Measurements from ENCODE around the gene KAT2B.

The KAT2B gene

DNA sequence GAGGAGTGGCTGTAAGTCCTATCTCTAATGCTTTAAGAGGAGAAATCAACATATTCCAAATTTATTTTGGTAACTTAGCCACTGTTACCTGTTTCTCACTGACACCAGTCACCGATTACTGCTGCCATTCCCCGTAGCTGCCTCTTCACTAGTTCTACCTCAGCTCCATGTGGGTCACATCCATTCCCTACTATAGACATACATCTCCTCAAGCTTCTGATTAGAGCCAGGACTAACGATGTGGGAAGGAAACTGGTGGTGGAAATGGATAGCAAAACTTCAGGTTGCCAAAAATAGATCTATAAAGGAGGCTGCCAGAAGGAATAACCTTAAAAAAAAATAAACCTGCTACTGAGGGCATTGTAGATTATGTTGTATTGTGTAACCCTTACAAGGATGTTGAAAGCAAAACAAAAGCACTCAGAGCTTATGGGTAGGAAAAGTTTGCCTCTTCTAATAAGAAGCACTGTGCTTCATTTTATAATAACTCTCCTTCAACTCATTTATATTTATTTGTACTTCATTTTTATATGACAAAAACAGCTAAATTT, 56.0 kb downstream of the KAT2B start:
- no peak for DNase-seq (ENCODE audit: low read depth)

DNA sequence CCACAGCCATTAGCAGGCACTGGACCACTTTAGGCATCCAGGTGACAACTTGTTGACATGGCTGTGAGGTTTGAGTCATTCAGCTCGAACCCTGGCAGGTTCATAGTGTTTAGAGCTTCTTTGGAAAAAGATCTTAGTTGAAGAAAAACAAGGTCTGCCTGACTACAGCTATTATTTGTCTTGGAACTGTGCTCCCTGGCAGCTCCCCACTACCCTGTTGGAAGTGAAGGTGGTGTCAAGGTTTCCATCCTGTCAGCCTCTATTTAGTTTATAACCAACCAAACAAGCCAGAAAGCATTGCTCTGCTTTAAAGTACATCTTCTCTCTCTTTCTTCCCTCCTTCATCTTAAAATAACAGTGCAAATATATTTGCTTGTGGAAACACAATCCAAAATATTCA, 56.8 kb downstream of the KAT2B start:
- no peak for DNase-seq (ENCODE audit: low read depth)

DNA sequence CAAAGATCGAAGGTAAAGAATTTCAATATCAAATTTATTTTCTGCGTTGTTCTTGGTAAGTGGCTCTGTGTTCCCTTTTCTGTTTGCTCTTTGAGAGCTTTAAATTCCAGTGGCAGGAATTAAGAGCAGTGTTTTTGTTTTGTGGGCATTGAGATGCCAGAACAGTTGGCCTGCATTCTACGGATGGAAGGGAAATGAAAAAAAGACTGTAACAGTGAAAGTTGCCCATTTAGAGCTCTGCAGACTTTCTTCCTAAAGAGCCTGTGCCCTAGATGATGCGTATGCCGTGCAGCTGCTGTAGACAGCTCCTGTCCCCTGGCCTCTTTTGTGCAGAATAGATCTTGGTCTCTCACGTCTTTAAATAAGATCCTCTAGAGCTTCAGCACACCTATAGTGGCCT, 58.8 kb downstream of the KAT2B start:
- DNase-seq (ENCODE audit: low read depth), result no peak

DNA sequence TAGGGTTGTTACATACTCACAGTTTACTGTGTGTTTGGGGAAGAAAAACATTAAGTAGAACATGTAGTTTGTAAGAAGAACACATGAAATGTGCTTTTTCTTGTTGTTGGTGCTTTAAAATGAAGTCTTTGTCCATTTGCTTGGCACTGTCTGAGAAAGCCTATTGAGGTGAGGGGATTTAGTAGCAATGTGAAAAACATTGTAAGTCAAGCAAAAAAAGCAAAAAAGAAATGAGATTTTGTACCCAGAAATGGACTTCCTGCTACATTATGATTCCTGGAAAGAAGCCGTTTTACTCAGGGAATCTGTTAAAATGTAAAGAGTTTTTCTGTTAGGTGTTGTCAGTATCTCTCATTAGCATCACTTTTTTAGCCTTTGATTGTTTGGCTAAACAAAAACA, 59.9 kb downstream of the KAT2B start:
- DNase-seq (ENCODE audit: low read depth), result no peak

DNA sequence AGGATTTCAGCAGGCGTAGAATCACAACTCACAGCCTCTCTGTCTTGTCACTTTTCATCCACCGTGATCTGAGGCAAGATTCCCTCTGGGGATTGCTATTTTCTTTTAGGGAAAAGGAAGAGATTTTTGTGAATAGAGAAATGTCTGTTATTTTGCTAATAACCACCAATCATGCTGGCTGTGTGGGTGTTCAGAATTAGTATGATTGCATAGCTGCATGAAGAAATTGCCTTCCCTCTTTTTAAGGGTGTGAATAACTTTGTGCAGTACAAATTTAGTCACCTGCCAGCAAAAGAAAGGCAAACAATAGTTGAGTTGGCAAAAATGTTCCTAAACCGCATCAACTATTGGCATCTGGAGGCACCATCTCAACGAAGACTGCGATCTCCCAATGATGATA, 60.8 kb downstream of the KAT2B start:
- no peak for DNase-seq (ENCODE audit: low read depth)

DNA sequence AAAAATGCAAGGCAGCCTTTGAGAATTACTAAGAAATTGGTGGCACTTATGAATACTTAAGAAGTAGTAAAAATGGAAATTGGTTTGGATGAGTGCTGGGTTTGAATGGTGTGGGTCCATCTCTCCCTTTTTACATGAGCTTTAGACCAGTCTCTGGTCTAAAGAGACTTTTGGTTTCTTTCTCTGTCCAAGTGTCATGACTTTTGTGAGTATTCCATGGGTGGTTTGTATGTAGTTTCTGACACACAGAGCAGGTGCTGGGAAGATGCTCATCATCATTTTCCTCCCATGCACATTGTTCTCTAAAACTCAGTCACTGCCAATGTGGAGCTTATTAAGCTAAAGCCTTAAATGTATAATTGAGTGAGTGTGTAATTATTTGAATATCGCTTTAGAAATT, 63.5 kb downstream of the KAT2B start:
- DNase-seq (ENCODE audit: low read depth), result no peak

DNA sequence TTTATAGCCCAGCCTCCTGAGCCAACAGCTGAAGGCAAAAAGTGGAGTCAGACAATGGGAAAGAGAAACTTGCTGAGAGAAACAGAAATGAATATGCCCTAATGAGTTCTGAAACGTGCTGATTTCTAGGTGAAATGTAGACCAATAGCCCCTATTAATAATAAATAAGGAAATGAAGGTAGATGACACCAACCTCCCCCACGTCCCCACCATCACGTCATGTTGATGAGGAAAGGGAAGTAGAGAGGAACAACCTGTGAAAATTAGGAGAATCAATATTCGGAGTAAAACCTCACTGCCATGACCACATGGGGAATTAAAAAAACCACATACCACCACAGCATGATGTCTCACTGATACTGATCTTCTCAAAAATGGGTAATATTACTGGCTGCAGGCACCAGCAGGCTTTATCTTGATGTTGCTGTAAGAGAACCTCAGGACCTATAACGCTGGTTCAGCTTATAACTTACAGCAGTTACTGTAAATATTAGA, 64.0 kb downstream of the KAT2B start:
- peak; percentile 30 for DNase-seq (ENCODE audit: low read depth)

DNA sequence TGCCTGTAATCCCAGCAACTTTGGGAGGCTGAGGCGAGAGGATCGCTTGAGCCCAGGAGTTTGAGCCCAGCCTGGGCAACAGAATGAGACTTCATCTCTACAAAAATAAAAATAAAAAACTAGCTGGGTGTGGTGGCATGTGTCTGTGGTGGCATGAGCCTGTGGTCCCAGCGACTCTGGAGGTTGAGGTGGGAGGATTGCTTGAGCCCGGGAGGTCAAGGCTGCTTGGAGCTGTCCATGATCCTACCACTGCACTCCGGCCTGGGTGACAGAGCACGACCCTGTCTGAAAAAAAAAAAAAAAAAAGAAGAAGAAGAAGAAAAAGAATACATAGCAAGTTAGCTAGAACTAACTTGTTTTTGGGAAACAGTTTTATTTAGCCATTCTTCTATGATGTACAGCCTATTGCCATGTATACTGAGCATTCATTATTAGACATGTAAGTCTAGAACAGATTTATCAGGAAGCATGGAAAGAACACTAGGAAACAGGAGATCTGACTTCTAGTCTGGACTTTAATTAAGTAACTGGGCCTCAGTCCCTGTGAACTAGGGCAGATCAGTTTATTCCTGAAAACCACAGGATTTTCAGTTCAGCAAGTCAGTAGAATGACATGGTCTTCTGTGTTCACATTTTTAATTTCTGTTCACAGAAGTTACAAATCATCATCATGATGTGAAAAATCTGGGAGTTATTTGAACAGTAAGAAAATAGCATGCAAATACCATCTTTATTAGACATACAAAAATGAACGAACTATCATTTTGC, 65.5 kb downstream of the KAT2B start:
- DNase-seq (ENCODE audit: low read depth), result no peak

DNA sequence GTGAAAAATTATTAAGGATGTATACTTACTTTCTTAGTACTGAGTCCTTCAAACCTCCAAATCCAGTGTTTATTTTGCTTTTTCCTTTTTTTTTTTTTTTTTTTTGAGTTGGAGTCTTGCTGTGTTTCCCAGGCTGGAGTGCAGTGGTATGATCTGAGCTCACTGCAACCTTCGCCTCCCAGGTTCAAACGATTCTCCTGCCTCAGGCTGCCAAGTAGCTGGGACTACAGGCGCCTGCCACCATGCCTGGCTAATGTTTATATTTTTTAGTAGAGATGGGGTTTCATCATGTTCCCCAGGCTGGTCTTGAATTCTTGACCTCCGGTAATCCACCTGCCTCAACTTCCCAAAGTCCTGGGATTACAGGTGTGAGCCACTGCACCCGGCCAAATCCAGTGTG, 67.5 kb downstream of the KAT2B start:
- no peak for DNase-seq (ENCODE audit: low read depth)

DNA sequence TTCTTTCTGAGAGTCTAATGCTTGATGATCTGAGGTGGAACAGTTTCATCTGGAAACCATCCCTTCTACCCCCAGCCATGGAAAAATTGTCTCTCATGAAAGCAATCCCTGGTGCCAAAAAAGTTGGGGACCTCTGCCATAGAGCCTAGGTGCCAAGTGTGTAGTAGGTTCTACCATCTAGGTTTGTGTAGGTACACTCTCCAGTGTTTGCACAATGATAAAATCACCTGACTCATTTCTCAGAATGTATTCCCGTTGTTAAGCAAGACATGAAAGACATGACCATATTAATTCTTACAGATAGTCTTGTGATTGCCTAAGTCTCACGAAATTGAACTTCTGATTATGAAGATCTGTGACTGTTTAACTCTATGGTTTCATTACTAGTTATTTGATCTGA, 68.6 kb downstream of the KAT2B start:
- no peak for DNase-seq (ENCODE audit: low read depth)

DNA sequence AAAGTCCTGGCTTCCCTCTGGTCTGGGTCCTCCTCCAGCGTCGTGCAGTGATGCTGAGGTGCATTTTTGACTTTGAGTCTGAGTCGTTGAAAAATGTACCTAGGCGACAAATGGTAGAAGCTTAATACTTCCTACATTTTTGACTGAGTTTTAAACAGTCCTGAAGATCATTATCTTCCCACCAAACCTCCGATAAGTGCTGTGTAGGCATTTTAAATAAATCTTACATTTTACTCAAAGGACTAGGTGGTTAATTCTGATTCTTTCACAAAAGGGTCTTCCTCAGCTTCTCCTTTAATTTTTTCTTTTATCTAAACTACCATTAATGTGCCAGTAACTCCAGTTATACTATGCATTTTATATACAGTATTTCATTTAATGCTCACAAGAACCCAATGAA, 70.6 kb downstream of the KAT2B start:
- no peak for DNase-seq (ENCODE audit: low read depth)

DNA sequence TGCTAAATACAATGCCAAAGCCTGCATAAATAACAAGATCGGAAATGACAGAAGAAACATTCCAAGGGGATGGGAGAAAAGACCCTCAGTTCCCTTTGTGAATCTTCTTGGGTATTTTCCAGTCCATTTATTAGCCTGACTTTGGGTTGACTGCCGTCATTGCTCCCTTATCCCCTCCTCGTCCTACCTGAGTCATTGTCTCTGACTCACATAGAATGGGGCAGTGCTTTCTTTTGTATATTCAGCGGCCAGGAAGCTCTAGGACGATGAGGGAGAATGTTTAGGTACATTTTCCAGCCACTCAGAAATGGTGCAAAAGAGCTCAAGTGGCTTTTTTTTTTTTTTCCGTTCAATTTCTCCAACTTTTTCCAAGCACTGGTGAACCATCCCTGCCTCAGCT, 71.6 kb downstream of the KAT2B start:
- no peak for DNase-seq (ENCODE audit: low read depth)

DNA sequence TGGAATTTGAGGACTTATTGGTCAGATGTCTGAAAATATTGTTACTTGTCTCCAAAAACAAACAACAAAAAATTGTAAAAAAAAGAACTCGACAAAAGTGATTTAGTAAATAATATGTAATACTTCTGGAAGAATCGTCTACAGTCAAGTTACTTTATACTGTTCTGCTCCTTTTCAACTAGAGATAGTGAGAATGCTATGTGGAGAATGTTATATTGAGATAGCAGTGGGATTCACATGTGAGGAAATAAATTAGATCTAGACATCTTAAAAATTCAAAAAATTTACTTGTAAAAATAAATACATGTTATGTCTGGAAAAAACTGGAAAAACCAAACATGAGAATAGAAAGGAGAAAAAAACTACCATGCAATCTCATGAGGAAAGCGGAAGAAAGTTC, 80.8 kb downstream of the KAT2B start:
- no peak for DNase-seq (ENCODE audit: low read depth)

DNA sequence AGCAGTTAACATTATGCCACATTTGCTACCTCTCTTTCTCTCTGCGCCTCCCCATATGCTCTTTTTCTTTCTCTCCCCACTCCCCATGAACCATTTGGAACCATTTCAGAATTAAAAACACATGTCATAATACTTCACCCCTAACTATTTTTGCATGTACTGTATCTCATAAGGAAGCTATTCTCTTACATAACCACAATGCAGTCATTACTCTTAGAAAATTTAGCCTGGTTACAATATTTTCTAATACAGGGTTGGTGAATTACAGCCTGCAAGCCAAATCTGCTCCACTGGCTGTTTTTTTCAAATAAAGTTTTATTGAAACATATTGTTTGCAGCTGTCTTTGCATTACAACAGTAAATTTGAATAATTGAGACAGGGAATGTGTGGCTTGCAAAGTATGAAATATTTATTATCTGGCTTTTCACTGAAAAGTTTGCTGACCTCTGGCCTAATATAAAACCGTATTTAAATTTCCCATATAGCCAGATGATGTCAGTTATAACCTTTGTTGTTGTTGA, 82.9 kb downstream of the KAT2B start:
- no peak for DNase-seq (ENCODE audit: low read depth)

DNA sequence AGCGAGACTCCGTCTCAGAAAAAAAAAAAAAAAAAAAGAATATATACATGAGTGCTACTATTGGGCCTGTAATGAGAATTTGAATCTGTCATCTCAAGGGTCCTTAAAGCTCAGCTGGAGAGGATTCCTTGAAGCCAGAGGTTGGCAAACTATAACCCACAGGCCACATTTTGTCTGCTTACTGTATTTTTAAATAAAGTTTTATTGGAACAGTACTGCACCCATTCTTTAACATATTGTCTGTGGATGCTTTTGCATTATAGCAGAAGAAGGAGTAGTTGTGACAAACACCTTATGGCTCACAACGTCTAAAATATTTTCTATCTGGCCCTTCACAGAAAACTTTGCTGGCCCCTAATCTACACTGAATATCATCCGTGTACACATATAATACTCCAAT, 85.0 kb downstream of the KAT2B start:
- DNase-seq (ENCODE audit: low read depth), result no peak

DNA sequence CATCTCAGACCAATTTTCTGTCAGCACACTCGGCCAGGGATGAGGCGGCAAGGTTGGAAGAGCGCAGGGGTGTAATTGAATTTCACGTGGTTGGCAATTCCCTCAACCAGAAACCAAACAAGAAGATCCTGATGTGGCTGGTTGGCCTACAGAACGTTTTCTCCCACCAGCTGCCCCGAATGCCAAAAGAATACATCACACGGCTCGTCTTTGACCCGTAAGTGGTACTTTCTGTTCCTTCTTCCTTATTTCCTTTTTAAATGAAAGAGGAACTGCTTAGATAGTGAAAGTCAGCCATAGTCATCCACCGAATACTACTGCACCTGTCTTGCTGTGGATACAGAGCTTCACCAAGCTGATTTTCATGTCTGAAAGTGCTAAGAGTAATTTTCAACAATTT, 85.7 kb downstream of the KAT2B start:
- no peak for DNase-seq (ENCODE audit: low read depth)

DNA sequence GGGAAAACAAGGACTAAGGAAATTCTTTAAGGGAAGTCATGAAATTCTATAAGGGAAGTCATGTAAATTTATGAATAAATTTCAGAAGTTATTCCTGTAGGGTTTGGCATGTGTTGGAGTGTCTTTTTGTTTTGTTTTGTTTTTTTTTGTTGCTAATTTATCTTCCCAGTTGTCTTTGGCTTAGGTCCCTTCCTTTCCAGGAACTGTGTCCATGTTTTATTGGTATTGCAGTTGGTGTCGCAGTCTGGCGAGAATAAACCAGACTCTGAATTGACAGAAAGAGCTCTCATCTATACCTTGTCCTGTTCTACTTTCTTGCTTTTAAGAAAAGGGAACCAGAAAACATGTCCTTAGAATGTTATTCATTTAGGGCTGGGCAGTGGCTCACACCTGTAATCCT, 88.1 kb downstream of the KAT2B start:
- DNase-seq (ENCODE audit: low read depth), result no peak

DNA sequence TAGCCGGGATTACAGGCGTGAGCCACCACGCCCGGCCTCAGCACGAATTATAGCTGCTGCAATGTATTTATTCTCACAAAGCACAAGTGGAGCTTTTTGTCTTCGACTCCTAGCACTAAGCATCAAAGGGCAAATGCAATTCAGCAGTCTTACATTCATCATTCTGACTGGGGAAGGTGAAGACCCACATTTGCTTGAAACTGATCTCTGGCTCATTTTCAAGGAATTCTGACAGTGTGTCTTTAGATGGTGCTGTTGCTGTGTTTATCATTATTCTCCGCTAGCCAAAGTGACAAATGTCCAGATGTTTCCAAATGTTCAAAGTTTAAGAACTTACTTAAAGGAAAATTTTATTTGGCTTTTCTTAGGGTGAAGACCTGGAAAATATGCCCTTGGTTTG, 89.9 kb downstream of the KAT2B start:
- DNase-seq (ENCODE audit: low read depth), result no peak

DNA sequence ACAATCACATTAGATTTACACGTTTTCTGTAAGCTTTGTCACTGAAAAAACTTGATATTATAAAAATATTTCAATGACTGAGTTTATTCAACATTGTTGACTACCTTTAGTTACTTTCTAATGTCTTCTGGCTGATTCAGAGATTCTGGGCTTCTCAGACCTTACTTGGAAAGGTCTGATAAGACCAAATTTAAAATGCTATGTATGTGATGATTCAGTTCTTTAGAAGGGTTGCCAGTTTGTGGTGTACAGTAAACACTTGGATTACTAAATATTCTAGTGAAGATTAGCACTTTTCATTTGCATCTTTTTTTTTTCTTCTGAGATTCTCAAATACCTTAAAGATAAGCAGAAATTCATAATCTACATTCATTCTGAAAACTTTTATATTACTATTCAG, 96.0 kb downstream of the KAT2B start:
- DNase-seq (ENCODE audit: low read depth), result no peak

DNA sequence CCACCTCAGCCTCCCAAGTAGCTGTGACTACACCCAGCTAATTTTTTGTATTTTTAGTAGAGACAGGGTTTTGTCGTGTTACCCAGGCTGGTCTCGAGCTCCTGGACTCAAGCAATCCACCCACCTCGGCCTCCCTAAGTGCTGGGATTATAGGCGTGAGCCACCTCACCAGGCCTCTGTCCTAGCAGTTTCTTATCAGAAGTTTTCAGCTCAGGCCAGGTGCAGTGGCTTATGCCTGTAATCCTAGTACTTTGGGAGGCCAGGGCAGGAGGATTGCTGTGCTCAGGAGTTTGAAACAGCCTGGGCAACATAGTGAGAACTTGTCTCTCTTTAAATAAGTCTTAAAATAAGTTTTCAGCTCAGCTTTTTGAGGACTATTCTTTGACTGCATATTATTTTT, 97.4 kb downstream of the KAT2B start:
- DNase-seq (ENCODE audit: low read depth), result no peak

DNA sequence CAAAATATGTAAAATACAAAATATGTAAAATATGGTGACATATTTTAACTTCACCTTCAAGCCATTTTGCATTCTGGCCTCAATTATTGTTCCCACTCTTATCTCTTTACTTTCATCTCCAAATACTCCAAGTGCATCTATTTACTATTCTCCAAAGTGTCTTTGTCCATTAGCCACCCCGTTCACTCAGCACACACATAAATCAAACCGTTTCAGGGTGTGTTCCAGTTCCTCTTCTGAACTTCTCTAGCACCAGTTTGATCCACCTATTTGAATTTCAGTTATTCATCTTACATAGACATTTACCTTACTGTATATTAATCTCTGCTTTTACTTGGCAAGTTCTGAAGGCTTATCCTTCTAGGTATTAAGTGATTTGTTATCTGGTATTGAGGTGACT, 100.6 kb downstream of the KAT2B start:
- no peak for DNase-seq (ENCODE audit: low read depth)

DNA sequence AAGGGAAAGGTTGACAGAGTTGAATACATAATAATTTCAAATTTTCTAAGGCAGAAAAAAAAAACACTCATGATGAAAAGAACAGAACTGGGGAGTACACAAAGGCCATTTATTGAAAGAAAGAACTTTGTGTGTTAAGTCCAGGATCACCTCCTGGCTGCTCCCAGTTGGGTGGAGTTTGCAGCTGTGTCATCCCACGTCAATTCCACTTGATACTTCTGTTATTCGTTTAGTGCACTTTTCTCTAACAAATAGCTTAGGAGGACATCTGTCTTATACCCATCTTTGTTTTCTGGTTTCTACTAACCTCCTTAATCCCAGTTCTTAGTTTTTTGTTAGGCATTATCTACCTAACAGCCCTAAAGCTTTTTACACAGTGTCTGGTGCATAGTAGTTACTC, 101.1 kb downstream of the KAT2B start:
- no peak for DNase-seq (ENCODE audit: low read depth)

DNA sequence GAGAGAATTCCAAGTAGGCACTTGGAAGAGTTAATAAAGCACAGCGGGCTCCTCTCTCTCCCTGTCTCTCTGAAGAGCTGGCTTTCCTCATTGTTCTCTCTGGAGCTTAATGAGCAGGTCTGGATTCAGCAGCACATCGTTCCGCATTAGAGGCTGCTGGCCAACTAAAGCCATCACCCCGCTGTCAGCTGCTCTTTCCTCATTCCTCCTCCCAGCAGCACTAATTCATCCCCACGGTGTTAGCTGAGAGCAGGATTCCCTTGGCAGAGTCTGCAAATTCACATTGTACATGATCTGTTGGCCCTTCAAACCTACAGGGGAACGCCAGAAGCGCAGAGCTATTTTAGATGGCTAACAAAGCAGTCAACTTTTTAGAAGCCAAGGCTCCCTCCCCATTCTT, 101.6 kb downstream of the KAT2B start:
- DNase-seq (ENCODE audit: low read depth), result no peak

DNA sequence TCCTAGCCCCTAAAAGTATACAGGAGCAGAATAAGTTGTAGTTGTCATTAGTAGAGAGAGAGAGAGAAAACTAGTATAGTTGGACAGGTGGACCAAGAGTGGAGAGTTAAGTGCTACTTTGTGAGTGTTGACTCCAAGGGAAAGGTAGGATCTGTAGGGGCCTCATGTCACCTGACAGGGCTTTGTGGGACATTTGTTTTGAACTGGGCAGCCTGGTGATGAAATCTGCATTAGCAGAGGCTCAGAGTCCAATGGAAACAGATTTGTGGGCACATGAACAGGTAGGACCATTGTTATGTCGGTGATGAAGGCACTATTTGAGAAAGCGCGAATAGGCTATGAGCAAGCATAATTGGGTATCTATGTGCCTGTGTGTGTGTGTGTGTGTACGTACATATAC, 102.3 kb downstream of the KAT2B start:
- no peak for DNase-seq (ENCODE audit: low read depth)
